ENCODE results near the gene EFNA5.
A peak's percentile ranks its signal among the peaks of the same experiment; 100 is the strongest.

GRCh38 chr5:107457138-107457537 is 213.6 kb downstream of the EFNA5 start:
- TF ChIP-seq CTCF (IDR thresholded peaks at IDR 0.05; ENCODE audit: low read length), result peak; percentile 29; the same call in 1 of the 2 replicates
- no peak for TF ChIP-seq EZH2 (IDR thresholded peaks at IDR 0.05; ENCODE audit: borderline replicate concordance, low read length)

Measured in OCI-LY1 (cell line).